ENCODE data around the gene BABAM2.

BABAM2 gene

DNA sequence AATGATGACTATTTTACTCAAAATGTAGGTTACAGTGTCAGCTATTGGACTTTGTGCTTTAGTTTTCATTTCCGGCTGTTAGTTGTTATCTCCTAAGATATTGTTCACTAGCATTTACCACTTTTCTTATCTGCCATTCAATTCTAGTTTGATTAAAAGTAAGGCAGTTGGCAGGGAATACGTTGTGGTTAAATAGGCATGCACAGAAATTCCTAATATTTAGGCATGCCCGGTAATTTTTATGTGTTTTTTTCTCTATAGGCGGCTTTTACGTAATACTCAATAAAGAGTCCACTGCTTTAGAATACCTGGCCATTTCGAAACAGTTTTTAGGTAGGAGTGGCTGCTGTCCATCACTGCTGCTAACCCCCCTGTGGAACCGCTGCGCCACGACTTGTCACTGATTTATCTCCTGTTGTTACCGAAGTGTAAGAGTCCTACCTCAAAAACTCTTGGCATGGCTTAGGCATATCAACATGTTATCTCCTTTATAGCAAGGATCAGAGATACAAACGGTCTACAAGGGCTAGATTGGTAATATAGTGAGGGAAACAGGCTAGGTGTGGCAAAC lies 39.5 kb downstream of the BABAM2 start:
- no peak overlapping the region for H3K27ac Mint-ChIP-seq
- no peak for DNase-seq (ENCODE audit: low spot score in 2 of 2)
- H3K27me3 Mint-ChIP-seq, result no peaks in the 10 kb centered on the region
- peaks cover 10% of the 10 kb centered on the region for H3K4me1 Mint-ChIP-seq
- H3K4me3 Mint-ChIP-seq, result no peak overlapping the region
- ATAC-seq (ENCODE audit: low read depth), result no peak
- no peaks in the 10 kb centered on the region for H3K9me3 Mint-ChIP-seq
- peaks cover 28% of the 10 kb centered on the region for H3K36me3 Mint-ChIP-seq

- Mint-ChIP-seq H3K4me3 (no peak overlapping the region), H3K36me3 (peaks cover 23% of the 10 kb centered on the region), H3K27me3 (no peaks in the 10 kb centered on the region), H3K4me1 (peaks cover 5% of the 10 kb centered on the region), H3K27ac (no peak overlapping the region), H3K9me3 (no peaks in the 10 kb centered on the region)
- no peak for DNase-seq (ENCODE audit: low spot score in 2 of 2)
- ATAC-seq (ENCODE audit: low read depth), result no peak
These were observed 40.9 kb downstream of the BABAM2 start for GRCh38 chr2:27931361-27931950.

- Mint-ChIP-seq H3K4me1 (peaks cover 8% of the 10 kb centered on the region), H3K9me3 (no peaks in the 10 kb centered on the region), H3K4me3 (no peak overlapping the region), H3K36me3 (peaks cover 23% of the 10 kb centered on the region), H3K27me3 (no peaks in the 10 kb centered on the region), H3K27ac (peak overlapping the region; percentile 51)
- no peak for DNase-seq (ENCODE audit: low spot score in 2 of 2)
- no peak for ATAC-seq (ENCODE audit: low read depth)
These were observed 41.9 kb downstream of the BABAM2 start for GRCh38 chr2:27932396-27932795.

DNA sequence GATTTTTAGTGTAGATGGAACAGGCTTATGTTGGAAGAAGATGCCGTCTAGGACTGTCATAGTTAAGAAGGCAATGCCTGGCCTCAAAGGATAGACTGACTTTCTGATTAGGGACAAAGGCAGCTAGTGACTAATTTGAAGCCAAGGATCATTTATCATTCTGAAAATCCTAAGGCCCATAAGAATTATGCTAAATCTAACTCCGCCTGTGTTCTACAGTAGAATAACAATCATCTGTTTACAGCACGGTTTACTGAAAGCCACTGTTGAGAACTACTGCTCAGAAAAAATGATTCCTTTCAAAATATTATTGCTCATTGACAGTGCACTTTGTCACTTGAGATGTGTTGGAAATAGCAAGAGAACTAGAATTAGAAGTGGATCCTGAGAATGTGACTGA lies 44.5 kb downstream of the BABAM2 start:
- H3K4me3 Mint-ChIP-seq, result no peak overlapping the region
- peak overlapping the region; percentile 7 for H3K27ac Mint-ChIP-seq
- ATAC-seq (ENCODE audit: low read depth) (no peak), DNase-seq (ENCODE audit: low spot score in 2 of 2) (no peak)
- H3K36me3 Mint-ChIP-seq, result peaks cover 27% of the 10 kb centered on the region
- H3K27me3 Mint-ChIP-seq, result no peaks in the 10 kb centered on the region
- H3K4me1 Mint-ChIP-seq, result peaks cover 10% of the 10 kb centered on the region
- H3K9me3 Mint-ChIP-seq, result no peaks in the 10 kb centered on the region

- Mint-ChIP-seq H3K27me3 (no peaks in the 10 kb centered on the region), H3K36me3 (peaks cover 12% of the 10 kb centered on the region), H3K4me1 (peaks cover 6% of the 10 kb centered on the region), H3K4me3 (no peak overlapping the region), H3K9me3 (no peaks in the 10 kb centered on the region), H3K27ac (no peak overlapping the region)
- DNase-seq (ENCODE audit: low spot score in 2 of 2) (no peak), ATAC-seq (ENCODE audit: low read depth) (no peak)
These were observed 49.7 kb downstream of the BABAM2 start for GRCh38 chr2:27940090-27940671.

GRCh38 chr2:27940982-27941381 lies 50.5 kb downstream of the BABAM2 start:
- DNase-seq (ENCODE audit: low spot score in 2 of 2) (no peak), ATAC-seq (ENCODE audit: low read depth) (no peak)
- Mint-ChIP-seq H3K4me3 (no peak overlapping the region), H3K36me3 (peaks cover 12% of the 10 kb centered on the region), H3K27ac (no peak overlapping the region), H3K9me3 (no peaks in the 10 kb centered on the region), H3K4me1 (peaks cover 6% of the 10 kb centered on the region), H3K27me3 (no peaks in the 10 kb centered on the region)

GRCh38 chr2:27942612-27943547 lies 52.4 kb downstream of the BABAM2 start:
- H3K9me3 Mint-ChIP-seq, result no peaks in the 10 kb centered on the region
- H3K27ac Mint-ChIP-seq, result no peak overlapping the region
- peaks cover 11% of the 10 kb centered on the region for H3K36me3 Mint-ChIP-seq
- H3K4me3 Mint-ChIP-seq, result no peak overlapping the region
- no peak for DNase-seq (ENCODE audit: low spot score in 2 of 2)
- peaks cover 3% of the 10 kb centered on the region for H3K4me1 Mint-ChIP-seq
- ATAC-seq (ENCODE audit: low read depth), result no peak
- H3K27me3 Mint-ChIP-seq, result no peaks in the 10 kb centered on the region

- ATAC-seq (ENCODE audit: low read depth) (no peak), DNase-seq (ENCODE audit: low spot score in 2 of 2) (no peak)
- Mint-ChIP-seq H3K27me3 (no peaks in the 10 kb centered on the region), H3K4me3 (no peak overlapping the region), H3K4me1 (peaks cover 6% of the 10 kb centered on the region), H3K36me3 (peaks cover 11% of the 10 kb centered on the region), H3K27ac (peak overlapping the region; percentile 43), H3K9me3 (peaks cover 3% of the 10 kb centered on the region)
These were observed 56.1 kb downstream of the BABAM2 start for GRCh38 chr2:27946530-27947060.

DNA sequence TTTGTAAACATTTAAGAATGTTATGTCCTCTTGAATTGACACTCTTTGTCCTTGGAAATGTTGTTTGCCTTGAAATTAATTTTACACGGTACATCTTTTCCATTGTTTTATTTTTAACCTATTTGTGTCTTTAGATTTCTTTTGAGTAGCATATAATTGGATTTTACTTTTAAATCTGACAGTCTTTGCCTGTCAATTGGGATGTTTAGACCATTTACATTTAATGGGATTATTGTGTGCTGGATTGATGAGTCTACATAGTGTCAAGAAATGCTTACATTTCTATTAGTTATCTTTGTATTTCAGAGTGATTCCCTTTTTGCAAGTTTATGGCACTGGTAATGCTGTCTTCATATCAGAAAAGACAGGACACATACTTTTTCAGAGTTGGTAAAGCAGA lies 61.5 kb downstream of the BABAM2 start:
- Mint-ChIP-seq H3K9me3 (peaks cover 3% of the 10 kb centered on the region), H3K4me1 (peaks cover 17% of the 10 kb centered on the region), H3K27me3 (no peaks in the 10 kb centered on the region), H3K27ac (no peak overlapping the region), H3K4me3 (no peak overlapping the region), H3K36me3 (peaks cover 5% of the 10 kb centered on the region)
- ATAC-seq (ENCODE audit: low read depth) (no peak), DNase-seq (ENCODE audit: low spot score in 2 of 2) (no peak)

DNA sequence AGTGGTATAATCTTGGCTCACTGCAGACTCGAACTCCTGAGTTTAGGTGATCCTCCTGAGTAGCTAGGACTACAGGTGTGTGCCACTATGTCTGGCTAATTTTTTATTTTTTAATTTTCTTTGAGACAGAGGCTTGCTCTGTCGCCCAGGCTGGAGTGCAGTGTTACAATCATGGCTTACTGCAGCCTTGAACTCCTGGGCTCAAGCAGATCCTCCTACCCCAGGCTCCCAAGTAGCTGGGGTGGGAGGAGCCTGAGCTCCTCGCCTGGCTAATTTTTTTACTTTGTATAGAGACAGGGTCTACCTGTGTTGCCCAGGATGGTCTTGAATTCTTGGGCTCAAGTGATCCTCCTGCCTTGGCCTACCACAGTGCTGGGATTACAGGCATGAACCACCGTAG lies 62.5 kb downstream of the BABAM2 start:
- Mint-ChIP-seq H3K9me3 (peaks cover 3% of the 10 kb centered on the region), H3K4me3 (no peak overlapping the region), H3K4me1 (peaks cover 25% of the 10 kb centered on the region), H3K36me3 (peaks cover 9% of the 10 kb centered on the region), H3K27ac (no peak overlapping the region), H3K27me3 (no peaks in the 10 kb centered on the region)
- ATAC-seq (ENCODE audit: low read depth), result no peak
- DNase-seq (ENCODE audit: low spot score in 2 of 2), result no peak

- Mint-ChIP-seq H3K27ac (no peak overlapping the region), H3K4me1 (peaks cover 28% of the 10 kb centered on the region), H3K36me3 (peaks cover 10% of the 10 kb centered on the region), H3K4me3 (no peak overlapping the region), H3K9me3 (peaks cover 3% of the 10 kb centered on the region), H3K27me3 (no peaks in the 10 kb centered on the region)
- ATAC-seq (ENCODE audit: low read depth) (no peak), DNase-seq (ENCODE audit: low spot score in 2 of 2) (no peak)
These were observed 63.7 kb downstream of the BABAM2 start for GRCh38 chr2:27954221-27954673.

- Mint-ChIP-seq H3K4me1 (peaks cover 28% of the 10 kb centered on the region), H3K4me3 (no peak overlapping the region)
- peak; percentile 62 for ATAC-seq (ENCODE audit: low read depth)
These were observed 64.3 kb downstream of the BABAM2 start for GRCh38 chr2:27954771-27955383.

DNA sequence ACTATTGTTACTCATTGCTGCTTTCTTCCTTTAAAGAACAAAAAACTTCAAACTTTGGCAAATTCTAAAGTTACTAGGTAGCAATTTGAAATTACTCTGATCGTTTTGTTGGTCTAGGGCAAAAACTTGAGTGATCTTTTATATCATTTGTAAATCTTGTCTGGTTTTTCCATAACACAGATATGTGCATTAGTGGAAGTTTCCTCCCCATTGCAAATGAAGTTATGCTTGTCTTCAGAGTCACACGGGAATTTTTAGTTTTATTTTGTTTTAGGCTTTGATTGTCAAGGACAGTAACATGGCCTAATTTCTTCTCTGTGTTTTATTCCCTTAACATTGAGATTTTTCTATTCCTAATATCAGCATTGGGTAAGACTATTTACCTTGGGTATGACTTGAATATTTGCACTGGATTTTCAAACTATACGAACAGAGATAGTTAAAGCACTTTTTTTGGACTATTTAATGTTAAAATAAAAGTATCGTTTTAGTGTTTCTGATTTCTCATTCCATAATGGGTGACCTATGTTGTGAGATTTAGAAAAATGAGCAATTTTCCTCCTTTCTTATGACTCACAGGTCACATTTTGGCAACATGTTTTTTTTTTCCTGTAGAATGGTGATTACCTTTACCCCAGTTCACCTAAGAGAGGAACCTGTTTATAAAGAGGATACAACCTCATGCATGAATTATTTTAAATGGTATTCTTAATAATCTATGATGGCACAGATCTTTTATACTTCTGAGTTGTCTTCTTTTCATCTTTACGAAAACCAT lies 65.0 kb downstream of the BABAM2 start:
- ATAC-seq (ENCODE audit: low read depth) (no peak), DNase-seq (ENCODE audit: low spot score in 2 of 2) (no peak)
- H3K4me3 Mint-ChIP-seq, result no peak overlapping the region
- peaks cover 10% of the 10 kb centered on the region for H3K36me3 Mint-ChIP-seq
- no peaks in the 10 kb centered on the region for H3K27me3 Mint-ChIP-seq
- H3K9me3 Mint-ChIP-seq, result peaks cover 3% of the 10 kb centered on the region
- H3K4me1 Mint-ChIP-seq, result peaks cover 28% of the 10 kb centered on the region
- peak overlapping the region; percentile 53 for H3K27ac Mint-ChIP-seq

More at GRCh38 chr2:27954771-27955383, 64.3 kb downstream of the BABAM2 start:
- no peak for DNase-seq (ENCODE audit: low spot score in 2 of 2)
- Mint-ChIP-seq H3K9me3 (peaks cover 3% of the 10 kb centered on the region), H3K36me3 (peaks cover 10% of the 10 kb centered on the region), H3K27me3 (no peaks in the 10 kb centered on the region), H3K27ac (peak overlapping the region; percentile 53)

All from memory B cell (primary cell).